GM23248 (cell line): ENCODE data around the gene AGPAT2.

ENCODE experiments used
- EZH2 ChIP-seq: fragments of 200-600 bp; sonication (generic); IDR thresholded peaks from 2 replicates; pipeline ENCODE4 v1.6.1; 2018; ENCODE audit warnings: antibody characterized with exemption, mild to moderate bottlenecking; ENCODE audit not compliant: insufficient read depth, poor library complexity, severe bottlenecking
- EZH2phosphoT487 ChIP-seq: fragments of 200-600 bp; sonication (generic); IDR thresholded peaks from 2 replicates; pipeline ENCODE4 v1.6.1; 2018; ENCODE audit warnings: antibody characterized with exemption, moderate library complexity, mild to moderate bottlenecking, low read depth; ENCODE audit not compliant: insufficient read depth

- no peak for TF ChIP-seq EZH2
- no peak for TF ChIP-seq EZH2phosphoT487
Measured at GRCh38 chr9:136685216-136685615, 2.0 kb downstream of the AGPAT2 start.
